RWPE2 (cell line): ENCODE results near the gene TTLL3.
A peak's percentile ranks its signal among the peaks of the same experiment; 100 is the strongest.

Experiments used
- ATAC-seq: fragments of 200-7000 bp; cut with Tn5 transposase; 3 replicates; pipeline ENCODE4 v1.9.1; 2021; ENCODE audit warnings: low read depth
- DNase-seq: peaks from one replicate; pipeline ENCODE4 v3.0.0-alpha.2; 2020; ENCODE audit warnings: low spot score
- H3K27ac ChIP-seq: fragments of 450-650 bp; 2 replicates; pipeline ENCODE4 v1.5.1; 2017; ENCODE audit warnings: mild to moderate bottlenecking; ENCODE audit not compliant: poor library complexity, severe bottlenecking
- H3K27me3 ChIP-seq: fragments of 250-450 bp; sonication (Bioruptor Pico); 2 replicates; pipeline ENCODE4 v1.5.1; 2021; ENCODE audit warnings: mild to moderate bottlenecking, moderate library complexity; ENCODE audit not compliant: insufficient read depth, poor library complexity, severe bottlenecking
- H3K36me3 ChIP-seq: fragments of 250-450 bp; sonication (Bioruptor Pico); 2 replicates; pipeline ENCODE4 v1.5.1; 2020; ENCODE audit warnings: low read depth, mild to moderate bottlenecking, moderate library complexity
- H3K4me1 ChIP-seq: fragments of 250-450 bp; sonication (Bioruptor Pico); 2 replicates; pipeline ENCODE4 v1.5.1; 2021; ENCODE audit warnings: mild to moderate bottlenecking, moderate library complexity; ENCODE audit not compliant: insufficient read depth, poor library complexity, severe bottlenecking
- H3K4me3 ChIP-seq: fragments of 250-450 bp; sonication (Bioruptor Pico); 2 replicates; pipeline ENCODE4 v1.5.1; 2021; ENCODE audit warnings: mild to moderate bottlenecking, moderate library complexity; ENCODE audit not compliant: severe bottlenecking
- H3K9me3 ChIP-seq: fragments of 250-450 bp; sonication (Bioruptor Pico); 2 replicates; pipeline ENCODE4 v1.5.1; 2021; ENCODE audit warnings: mild to moderate bottlenecking, moderate library complexity; ENCODE audit not compliant: severe bottlenecking
- TF ChIP-seq, protein P1 (sequence below): fragments of 450-650 bp; IDR thresholded peaks from one replicate; pipeline ENCODE4 v1.5.1; 2017; ENCODE audit warnings: mild to moderate bottlenecking, moderate library complexity; ENCODE audit not compliant: poor library complexity, severe bottlenecking

TTLL3 gene

DNA sequence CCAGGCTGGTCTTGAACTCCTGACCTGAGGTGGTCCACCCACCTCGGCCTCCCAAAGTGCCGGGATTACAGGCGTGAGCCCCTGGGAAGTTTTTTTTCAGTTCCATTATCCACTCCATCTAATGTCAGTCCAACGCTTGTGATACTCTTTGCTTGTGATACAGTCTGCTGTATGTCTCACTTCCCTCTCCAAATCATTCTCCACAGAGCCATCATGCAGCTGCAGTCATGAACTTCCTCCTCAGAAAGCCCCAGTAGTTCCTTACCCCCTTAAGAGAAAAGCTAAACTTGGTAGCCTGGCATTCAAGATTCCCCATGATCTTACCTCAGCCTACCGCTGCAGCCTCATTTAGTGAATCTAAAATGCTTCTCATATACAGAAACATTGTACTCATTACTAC is 14.9 kb upstream of the TTLL3 start:
- TF ChIP-seq, protein P1, sequence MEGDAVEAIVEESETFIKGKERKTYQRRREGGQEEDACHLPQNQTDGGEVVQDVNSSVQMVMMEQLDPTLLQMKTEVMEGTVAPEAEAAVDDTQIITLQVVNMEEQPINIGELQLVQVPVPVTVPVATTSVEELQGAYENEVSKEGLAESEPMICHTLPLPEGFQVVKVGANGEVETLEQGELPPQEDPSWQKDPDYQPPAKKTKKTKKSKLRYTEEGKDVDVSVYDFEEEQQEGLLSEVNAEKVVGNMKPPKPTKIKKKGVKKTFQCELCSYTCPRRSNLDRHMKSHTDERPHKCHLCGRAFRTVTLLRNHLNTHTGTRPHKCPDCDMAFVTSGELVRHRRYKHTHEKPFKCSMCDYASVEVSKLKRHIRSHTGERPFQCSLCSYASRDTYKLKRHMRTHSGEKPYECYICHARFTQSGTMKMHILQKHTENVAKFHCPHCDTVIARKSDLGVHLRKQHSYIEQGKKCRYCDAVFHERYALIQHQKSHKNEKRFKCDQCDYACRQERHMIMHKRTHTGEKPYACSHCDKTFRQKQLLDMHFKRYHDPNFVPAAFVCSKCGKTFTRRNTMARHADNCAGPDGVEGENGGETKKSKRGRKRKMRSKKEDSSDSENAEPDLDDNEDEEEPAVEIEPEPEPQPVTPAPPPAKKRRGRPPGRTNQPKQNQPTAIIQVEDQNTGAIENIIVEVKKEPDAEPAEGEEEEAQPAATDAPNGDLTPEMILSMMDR = no peak
- H3K4me3 ChIP-seq = no peak overlapping the region
- H3K9me3 ChIP-seq = no peaks in the 10 kb centered on the region
- H3K36me3 ChIP-seq = peaks cover 64% of the 10 kb centered on the region
- no peak for DNase-seq
- no peak overlapping the region for H3K27ac ChIP-seq
- peaks cover 2% of the 10 kb centered on the region for H3K4me1 ChIP-seq
- no peak for ATAC-seq
- no peaks in the 10 kb centered on the region for H3K27me3 ChIP-seq

DNA sequence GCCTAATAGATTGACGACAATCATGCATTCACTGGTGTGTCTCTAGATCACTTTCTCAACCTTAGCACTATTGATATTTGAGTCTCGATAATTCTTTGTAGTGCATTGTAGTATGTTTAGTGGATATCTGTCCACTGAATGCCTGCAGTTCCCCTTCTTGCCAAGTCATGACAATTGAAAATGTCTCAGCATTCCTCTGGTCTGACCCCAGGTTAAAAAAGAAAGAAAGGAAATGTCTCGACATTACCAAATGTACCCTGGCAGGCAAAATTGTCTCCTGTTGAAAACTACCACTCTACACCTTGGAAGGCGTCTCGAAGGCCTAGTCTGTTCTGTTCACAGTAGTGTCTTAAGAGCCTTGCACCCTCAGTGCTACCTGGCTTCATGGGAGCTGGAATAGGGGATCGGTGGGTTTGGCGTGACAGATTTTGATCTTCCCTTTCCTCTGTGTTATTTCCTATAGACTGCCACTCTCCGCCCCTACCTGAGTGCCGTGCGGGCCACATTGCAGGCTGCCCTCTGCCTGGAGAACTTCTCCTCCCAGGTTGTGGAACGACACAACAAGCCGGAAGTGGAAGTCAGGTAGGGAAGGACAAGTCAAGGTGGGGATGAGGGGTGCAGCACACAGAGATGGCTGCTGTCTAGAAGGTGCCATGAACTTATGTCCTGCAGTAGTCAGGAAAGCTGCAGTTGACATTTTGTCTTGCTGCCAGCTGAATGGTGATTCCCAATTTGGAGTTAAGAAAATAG is 12.7 kb upstream of the TTLL3 start:
- Histone ChIP-seq H3K4me1 (no peaks in the 10 kb centered on the region), H3K36me3 (peaks cover 70% of the 10 kb centered on the region), H3K27me3 (no peaks in the 10 kb centered on the region), H3K27ac (no peak overlapping the region), H3K4me3 (no peak overlapping the region), H3K9me3 (no peaks in the 10 kb centered on the region)
- DNase-seq (no peak), ATAC-seq (no peak)
- TF ChIP-seq, protein P1 = no peak

DNA sequence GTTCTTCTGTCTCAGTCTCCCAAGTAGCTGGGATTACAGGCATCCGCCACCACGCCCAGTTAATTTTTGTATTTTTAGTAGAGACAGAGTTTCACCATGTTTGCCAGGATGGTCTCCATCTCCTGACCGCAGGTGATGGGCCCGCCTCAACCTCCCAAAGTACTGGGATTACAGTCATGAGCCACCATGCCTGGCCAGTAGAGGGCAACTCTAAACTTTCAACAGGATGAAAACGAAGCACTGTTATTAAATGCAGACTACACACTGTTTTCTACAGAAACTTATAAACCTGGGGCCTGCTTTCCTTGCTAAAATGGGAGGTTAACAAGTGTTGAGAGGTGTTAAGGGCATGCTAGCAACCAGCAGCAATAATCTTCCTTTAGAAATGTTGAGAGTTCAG is 9.5 kb upstream of the TTLL3 start:
- Histone ChIP-seq H3K4me3 (no peak overlapping the region), H3K36me3 (peaks cover 85% of the 10 kb centered on the region), H3K9me3 (no peaks in the 10 kb centered on the region), H3K27ac (no peak overlapping the region), H3K4me1 (no peaks in the 10 kb centered on the region), H3K27me3 (no peaks in the 10 kb centered on the region)
- TF ChIP-seq, protein P1 = peak; percentile 15
- ATAC-seq (no peak; the same call in 2 of the 3 replicates), DNase-seq (no peak)

DNA sequence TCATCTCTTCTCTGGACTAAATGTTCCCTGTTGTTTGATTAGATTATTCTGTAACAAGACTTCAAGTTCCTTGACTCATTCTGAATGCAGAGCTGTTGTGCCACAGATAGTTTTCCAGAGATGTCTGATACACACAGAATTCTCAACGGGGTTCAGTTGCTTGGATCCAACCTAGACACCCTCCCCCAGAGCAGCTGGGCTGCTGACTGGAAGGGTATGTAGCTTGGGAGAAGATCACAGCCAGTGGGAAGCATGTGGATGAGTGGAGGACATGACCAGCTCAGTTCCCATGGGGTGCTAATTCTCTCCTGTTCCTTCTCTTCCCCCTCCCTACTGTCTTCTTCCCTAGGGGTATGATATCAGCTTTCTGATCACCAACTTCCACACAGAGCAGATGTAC is 6.6 kb upstream of the TTLL3 start:
- no peaks in the 10 kb centered on the region for H3K9me3 ChIP-seq
- H3K4me1 ChIP-seq = no peaks in the 10 kb centered on the region
- DNase-seq (no peak), ATAC-seq (no peak)
- TF ChIP-seq, protein P1 = no peak
- peaks cover 84% of the 10 kb centered on the region for H3K36me3 ChIP-seq
- H3K27me3 ChIP-seq = no peaks in the 10 kb centered on the region
- H3K4me3 ChIP-seq = no peak overlapping the region
- no peak overlapping the region for H3K27ac ChIP-seq

DNA sequence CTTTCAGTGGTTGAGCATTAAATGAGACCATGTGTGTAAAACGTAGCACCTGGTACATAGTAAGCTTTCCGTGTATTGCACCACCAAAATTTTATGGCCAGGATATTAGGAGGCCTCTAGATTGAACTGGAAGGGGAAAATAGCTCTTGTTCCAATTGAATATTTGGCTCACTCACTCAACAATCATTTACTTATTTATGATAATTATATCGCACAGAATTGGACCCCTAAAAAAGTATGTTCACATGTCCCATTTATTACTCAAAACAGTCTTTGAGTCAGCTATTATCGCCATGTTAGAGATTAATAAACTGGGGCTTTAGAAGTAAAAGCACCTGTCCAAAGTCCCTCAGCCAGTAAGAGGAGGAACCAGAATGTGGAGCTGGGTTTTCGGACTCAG is 5.1 kb upstream of the TTLL3 start:
- Histone ChIP-seq H3K27me3 (no peaks in the 10 kb centered on the region), H3K4me1 (no peaks in the 10 kb centered on the region), H3K36me3 (peaks cover 69% of the 10 kb centered on the region), H3K4me3 (no peak overlapping the region), H3K9me3 (no peaks in the 10 kb centered on the region), H3K27ac (no peak overlapping the region)
- DNase-seq (no peak), ATAC-seq (no peak)
- TF ChIP-seq, protein P1 = no peak
